Brain pericyte (primary cell): ENCODE results near the gene PEMT.

Experiments used
- DNase-seq: peaks from one replicate; pipeline ENCODE4 v3.0.0-alpha.2; 2012; ENCODE audit warnings: low read depth, low spot score

PEMT gene

GRCh38 chr17:17514993-17515933 is 76.2 kb downstream of the PEMT start:
- no peak for DNase-seq

- DNase-seq = no peak
Measured at GRCh38 chr17:17514361-17514992, 77.0 kb downstream of the PEMT start.

- no peak for DNase-seq
Measured at GRCh38 chr17:17513626-17514025, 77.9 kb downstream of the PEMT start.

- DNase-seq = no peak
Measured at GRCh38 chr17:17512866-17513265, 78.6 kb downstream of the PEMT start.

GRCh38 chr17:17511881-17512858 is 79.3 kb downstream of the PEMT start:
- DNase-seq = peak; percentile 79

- no peak for DNase-seq
Measured at GRCh38 chr17:17511293-17511741, 80.2 kb downstream of the PEMT start.

- DNase-seq = no peak
Measured at GRCh38 chr17:17510456-17511292, 80.8 kb downstream of the PEMT start.

GRCh38 chr17:17509601-17510425 is 81.7 kb downstream of the PEMT start:
- DNase-seq = no peak

- no peak for DNase-seq
Measured at GRCh38 chr17:17508646-17509591, 82.6 kb downstream of the PEMT start.

GRCh38 chr17:17508019-17508535 is 83.4 kb downstream of the PEMT start:
- no peak for DNase-seq

- DNase-seq = no peak
Measured at GRCh38 chr17:17507465-17508011, 84.0 kb downstream of the PEMT start.

- DNase-seq = no peak
Measured at GRCh38 chr17:17506893-17507464, 84.5 kb downstream of the PEMT start.

- DNase-seq = no peak
Measured at GRCh38 chr17:17506181-17506741, 85.2 kb downstream of the PEMT start.

- no peak for DNase-seq
Measured at GRCh38 chr17:17505610-17506171, 85.8 kb downstream of the PEMT start.

GRCh38 chr17:17505151-17505550 is 86.4 kb downstream of the PEMT start:
- DNase-seq = no peak

- no peak for DNase-seq
Measured at GRCh38 chr17:17504341-17505140, 87.0 kb downstream of the PEMT start.
